Measurements from ENCODE around the gene EPS8L3.

DNA sequence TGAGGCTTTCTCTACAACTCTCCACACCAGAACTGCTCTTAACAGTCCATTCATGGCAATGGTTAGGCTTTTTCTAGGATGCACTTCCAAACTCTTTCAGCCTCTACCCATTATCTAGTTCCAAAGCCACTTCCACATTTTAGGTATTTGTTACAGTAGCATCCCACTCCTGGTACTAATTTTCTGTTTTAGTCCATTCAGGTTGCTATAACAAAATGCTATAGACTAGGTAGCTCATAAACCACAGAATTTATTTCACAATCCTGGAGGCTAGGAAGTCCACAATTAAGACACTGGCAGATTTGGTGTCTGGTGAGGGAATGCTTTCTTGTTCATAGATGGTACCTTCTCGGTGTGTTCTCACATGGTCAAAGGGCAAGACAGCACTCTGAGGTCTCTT is 17.3 kb upstream of the EPS8L3 start:
- TF ChIP-seq POLR2AphosphoS5 (IDR thresholded peaks at IDR 0.05; ENCODE audit: borderline replicate concordance, low read depth, low read length) = no peak
- TF ChIP-seq EZH2 (IDR thresholded peaks at IDR 0.05) = no peak

All from SK-N-MC (cell line).